B cell (primary cell): ENCODE measurements around the gene ICOSLG.
"Not testable (repeated sequence)": the region's sequence is repeated elsewhere in the genome, so short reads cannot be mapped to it uniquely, and the experiment has no call there.

Source experiments
- EZH2 ChIP-seq: IDR thresholded peaks from 2 replicates; pipeline ENCODE4 v1.6.1; 2012; ENCODE audit warnings: borderline replicate concordance, low read depth, mild to moderate bottlenecking, moderate library complexity, low read length; ENCODE audit not compliant: insufficient read depth, poor library complexity, severe bottlenecking
- TF ChIP-seq, protein P1 (sequence below): fragments of 200-600 bp; IDR thresholded peaks from one replicate; pipeline ENCODE4 v1.8.0; 2022; ENCODE audit warnings: antibody characterized with exemption, mild to moderate bottlenecking

DNA sequence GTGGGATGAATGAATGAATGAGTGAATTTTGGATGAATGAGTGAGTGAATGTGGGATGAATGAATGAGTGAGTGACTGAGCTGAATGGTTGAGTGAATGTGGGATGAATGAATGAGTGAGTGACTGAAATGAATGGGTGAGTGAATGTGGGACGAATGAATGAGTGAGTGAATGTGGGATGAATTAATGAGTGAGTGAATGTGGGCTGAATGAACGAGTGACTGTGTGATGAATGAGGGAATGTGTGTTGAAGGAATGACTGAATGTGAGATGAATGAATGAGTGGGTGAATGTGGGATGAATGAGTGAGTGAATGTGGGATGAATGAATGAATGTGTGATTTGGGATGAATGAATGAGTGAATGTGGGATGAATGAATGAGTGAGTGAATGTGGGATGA lies 28.8 kb downstream of the ICOSLG start:
- TF ChIP-seq, protein P1, sequence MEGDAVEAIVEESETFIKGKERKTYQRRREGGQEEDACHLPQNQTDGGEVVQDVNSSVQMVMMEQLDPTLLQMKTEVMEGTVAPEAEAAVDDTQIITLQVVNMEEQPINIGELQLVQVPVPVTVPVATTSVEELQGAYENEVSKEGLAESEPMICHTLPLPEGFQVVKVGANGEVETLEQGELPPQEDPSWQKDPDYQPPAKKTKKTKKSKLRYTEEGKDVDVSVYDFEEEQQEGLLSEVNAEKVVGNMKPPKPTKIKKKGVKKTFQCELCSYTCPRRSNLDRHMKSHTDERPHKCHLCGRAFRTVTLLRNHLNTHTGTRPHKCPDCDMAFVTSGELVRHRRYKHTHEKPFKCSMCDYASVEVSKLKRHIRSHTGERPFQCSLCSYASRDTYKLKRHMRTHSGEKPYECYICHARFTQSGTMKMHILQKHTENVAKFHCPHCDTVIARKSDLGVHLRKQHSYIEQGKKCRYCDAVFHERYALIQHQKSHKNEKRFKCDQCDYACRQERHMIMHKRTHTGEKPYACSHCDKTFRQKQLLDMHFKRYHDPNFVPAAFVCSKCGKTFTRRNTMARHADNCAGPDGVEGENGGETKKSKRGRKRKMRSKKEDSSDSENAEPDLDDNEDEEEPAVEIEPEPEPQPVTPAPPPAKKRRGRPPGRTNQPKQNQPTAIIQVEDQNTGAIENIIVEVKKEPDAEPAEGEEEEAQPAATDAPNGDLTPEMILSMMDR = not testable (repeated sequence)
- TF ChIP-seq EZH2 = not testable (repeated sequence)
